OCI-LY7 (cell line): ENCODE data around the gene SCLT1.

Experiments
- EZH2phosphoT487 ChIP-seq: fragments of 200-600 bp; sonication (generic); IDR thresholded peaks from 2 replicates; pipeline ENCODE4 v1.6.1; 2018; ENCODE audit warnings: low read depth, borderline replicate concordance, mild to moderate bottlenecking, mixed run types, antibody characterized with exemption, low read length, moderate library complexity, mixed read lengths
- TF ChIP-seq, protein P1 (sequence below): fragments of 200-600 bp; sonication (generic); conservative IDR thresholded peaks from 2 replicates; pipeline ENCODE4 v1.5.1; 2014; ENCODE audit warnings: mild to moderate bottlenecking, antibody characterized with exemption, low read length, moderate library complexity, mixed read lengths

GRCh38 chr4:129059028-129059427, 34.3 kb downstream of the SCLT1 start:
- TF ChIP-seq, protein P1, sequence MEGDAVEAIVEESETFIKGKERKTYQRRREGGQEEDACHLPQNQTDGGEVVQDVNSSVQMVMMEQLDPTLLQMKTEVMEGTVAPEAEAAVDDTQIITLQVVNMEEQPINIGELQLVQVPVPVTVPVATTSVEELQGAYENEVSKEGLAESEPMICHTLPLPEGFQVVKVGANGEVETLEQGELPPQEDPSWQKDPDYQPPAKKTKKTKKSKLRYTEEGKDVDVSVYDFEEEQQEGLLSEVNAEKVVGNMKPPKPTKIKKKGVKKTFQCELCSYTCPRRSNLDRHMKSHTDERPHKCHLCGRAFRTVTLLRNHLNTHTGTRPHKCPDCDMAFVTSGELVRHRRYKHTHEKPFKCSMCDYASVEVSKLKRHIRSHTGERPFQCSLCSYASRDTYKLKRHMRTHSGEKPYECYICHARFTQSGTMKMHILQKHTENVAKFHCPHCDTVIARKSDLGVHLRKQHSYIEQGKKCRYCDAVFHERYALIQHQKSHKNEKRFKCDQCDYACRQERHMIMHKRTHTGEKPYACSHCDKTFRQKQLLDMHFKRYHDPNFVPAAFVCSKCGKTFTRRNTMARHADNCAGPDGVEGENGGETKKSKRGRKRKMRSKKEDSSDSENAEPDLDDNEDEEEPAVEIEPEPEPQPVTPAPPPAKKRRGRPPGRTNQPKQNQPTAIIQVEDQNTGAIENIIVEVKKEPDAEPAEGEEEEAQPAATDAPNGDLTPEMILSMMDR, result no peak
- TF ChIP-seq EZH2phosphoT487, result no peak
